ENCODE results near the gene WDR87.

Gene WDR87

GRCh38 chr19:37886571-37886970 lies 19.8 kb downstream of the WDR87 start:
- Histone ChIP-seq H3K27me3 (replicated peaks; ENCODE audit: control insufficient read depth, insufficient read depth, low read length) (no peaks in the 10 kb centered on the region), H3K4me3 (replicated peaks; ENCODE audit: low read depth, low read length) (no peak overlapping the region), H3K36me3 (ENCODE audit: control insufficient read depth, insufficient read depth, low read length) (no peaks in the 10 kb centered on the region)
- TF ChIP-seq, protein P1, sequence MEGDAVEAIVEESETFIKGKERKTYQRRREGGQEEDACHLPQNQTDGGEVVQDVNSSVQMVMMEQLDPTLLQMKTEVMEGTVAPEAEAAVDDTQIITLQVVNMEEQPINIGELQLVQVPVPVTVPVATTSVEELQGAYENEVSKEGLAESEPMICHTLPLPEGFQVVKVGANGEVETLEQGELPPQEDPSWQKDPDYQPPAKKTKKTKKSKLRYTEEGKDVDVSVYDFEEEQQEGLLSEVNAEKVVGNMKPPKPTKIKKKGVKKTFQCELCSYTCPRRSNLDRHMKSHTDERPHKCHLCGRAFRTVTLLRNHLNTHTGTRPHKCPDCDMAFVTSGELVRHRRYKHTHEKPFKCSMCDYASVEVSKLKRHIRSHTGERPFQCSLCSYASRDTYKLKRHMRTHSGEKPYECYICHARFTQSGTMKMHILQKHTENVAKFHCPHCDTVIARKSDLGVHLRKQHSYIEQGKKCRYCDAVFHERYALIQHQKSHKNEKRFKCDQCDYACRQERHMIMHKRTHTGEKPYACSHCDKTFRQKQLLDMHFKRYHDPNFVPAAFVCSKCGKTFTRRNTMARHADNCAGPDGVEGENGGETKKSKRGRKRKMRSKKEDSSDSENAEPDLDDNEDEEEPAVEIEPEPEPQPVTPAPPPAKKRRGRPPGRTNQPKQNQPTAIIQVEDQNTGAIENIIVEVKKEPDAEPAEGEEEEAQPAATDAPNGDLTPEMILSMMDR (IDR thresholded peaks at IDR 0.05; ENCODE audit: insufficient read depth, low read length, poor library complexity, severe bottlenecking), result no peak
- no peak for DNase-seq (ENCODE audit: extremely low read depth, insufficient read length)

GRCh38 chr19:37885392-37885791 lies 21.0 kb downstream of the WDR87 start:
- DNase-seq (ENCODE audit: extremely low read depth, insufficient read length), result no peak
- TF ChIP-seq, protein P1 (IDR thresholded peaks at IDR 0.05; ENCODE audit: insufficient read depth, low read length, poor library complexity, severe bottlenecking), result no peak
- H3K4me3 ChIP-seq (replicated peaks; ENCODE audit: low read depth, low read length), result no peak overlapping the region
- no peaks in the 10 kb centered on the region for H3K27me3 ChIP-seq (replicated peaks; ENCODE audit: control insufficient read depth, insufficient read depth, low read length)
- H3K36me3 ChIP-seq (ENCODE audit: control insufficient read depth, insufficient read depth, low read length), result no peaks in the 10 kb centered on the region

DNA sequence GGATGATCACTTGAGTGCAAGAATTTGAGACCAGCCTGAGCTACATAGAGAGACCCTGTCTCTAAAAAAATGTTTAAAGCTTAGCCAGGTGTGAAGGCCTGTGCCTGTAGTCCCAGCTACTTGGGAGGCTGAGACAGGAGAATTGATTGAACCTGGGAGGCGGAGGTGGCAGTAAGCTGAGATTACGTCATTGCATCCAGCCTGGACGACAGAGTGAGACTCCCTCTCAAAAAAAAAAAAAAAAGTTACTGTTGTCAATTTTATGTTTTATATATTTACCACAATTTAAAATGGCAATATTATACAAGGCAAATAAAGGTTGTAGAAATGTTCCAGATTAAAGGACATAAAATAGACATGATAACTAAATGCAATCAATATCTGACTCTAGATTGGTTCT lies 29.2 kb downstream of the WDR87 start:
- TF ChIP-seq, protein P1 (IDR thresholded peaks at IDR 0.05; ENCODE audit: insufficient read depth, low read length, poor library complexity, severe bottlenecking), result no peak
- Histone ChIP-seq H3K36me3 (ENCODE audit: control insufficient read depth, insufficient read depth, low read length) (no peaks in the 10 kb centered on the region), H3K4me3 (replicated peaks; ENCODE audit: low read depth, low read length) (no peak overlapping the region), H3K27me3 (replicated peaks; ENCODE audit: control insufficient read depth, insufficient read depth, low read length) (no peaks in the 10 kb centered on the region)
- no peak for DNase-seq (ENCODE audit: extremely low read depth, insufficient read length)

DNA sequence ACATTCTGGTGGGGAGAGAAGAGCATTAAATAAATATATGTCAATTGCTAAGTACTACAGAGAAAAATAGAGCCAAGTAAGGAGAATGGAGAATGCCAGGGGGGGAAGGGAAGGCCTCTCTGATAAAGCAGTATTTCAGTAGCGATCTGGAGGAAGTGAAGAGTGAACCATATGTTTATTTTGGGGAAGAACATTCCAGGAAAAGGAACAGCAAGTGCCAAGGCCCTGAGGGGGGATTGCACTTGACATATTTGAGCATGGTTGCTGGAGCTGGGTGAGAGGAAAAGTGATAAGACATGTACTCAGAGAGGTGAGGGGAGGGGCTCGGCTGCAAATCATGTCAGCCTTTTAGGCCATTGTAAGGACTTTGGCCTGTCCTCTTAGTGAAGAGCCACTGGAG lies 30.4 kb downstream of the WDR87 start:
- Histone ChIP-seq H3K36me3 (ENCODE audit: control insufficient read depth, insufficient read depth, low read length) (no peaks in the 10 kb centered on the region), H3K27me3 (replicated peaks; ENCODE audit: control insufficient read depth, insufficient read depth, low read length) (no peaks in the 10 kb centered on the region), H3K4me3 (replicated peaks; ENCODE audit: low read depth, low read length) (no peak overlapping the region)
- DNase-seq (ENCODE audit: extremely low read depth, insufficient read length), result no peak
- TF ChIP-seq, protein P1 (IDR thresholded peaks at IDR 0.05; ENCODE audit: insufficient read depth, low read length, poor library complexity, severe bottlenecking), result no peak

DNA sequence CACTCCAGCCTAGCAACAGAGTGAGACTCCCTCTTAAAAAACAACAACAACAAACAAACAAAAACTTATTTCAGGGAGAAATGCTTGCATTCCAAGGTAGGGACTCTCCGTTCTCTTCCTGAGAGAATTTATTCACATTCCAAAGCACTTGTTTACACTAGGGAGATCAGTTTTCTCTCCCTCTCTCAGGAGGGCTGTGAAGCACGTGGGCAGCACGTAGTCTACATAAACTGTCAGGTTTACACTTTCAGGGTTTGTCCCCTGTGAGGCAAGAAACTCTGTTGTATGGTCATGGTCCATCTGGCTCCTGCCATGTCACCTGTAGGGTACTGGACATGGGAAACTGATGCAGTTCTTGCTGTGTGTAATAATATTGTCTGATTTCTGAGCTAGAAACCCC lies 31.6 kb downstream of the WDR87 start:
- Histone ChIP-seq H3K27me3 (replicated peaks; ENCODE audit: control insufficient read depth, insufficient read depth, low read length) (no peaks in the 10 kb centered on the region), H3K4me3 (replicated peaks; ENCODE audit: low read depth, low read length) (no peak overlapping the region), H3K36me3 (ENCODE audit: control insufficient read depth, insufficient read depth, low read length) (no peaks in the 10 kb centered on the region)
- DNase-seq (ENCODE audit: extremely low read depth, insufficient read length), result no peak
- TF ChIP-seq, protein P1 (IDR thresholded peaks at IDR 0.05; ENCODE audit: insufficient read depth, low read length, poor library complexity, severe bottlenecking), result no peak

DNA sequence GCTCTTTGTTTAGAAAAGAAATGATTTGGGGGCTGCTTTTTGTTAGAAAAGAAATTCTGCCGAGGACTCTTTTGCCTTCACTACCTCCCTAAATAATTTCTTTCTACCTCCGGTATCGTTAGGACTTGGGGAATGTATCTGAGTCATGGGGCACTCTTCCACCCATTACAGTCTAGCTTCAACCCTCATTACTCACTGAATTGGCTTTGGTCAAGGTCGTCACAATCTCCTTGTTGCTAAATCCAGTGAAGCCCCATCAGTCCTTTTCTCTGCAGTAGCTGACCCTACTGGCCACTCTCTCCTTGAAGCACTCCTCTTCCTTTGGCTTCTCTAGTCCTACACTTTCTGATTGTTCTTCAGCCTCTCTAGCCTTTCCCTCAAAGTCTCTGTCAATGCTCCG lies 34.0 kb downstream of the WDR87 start:
- Histone ChIP-seq H3K36me3 (ENCODE audit: control insufficient read depth, insufficient read depth, low read length) (no peaks in the 10 kb centered on the region), H3K4me3 (replicated peaks; ENCODE audit: low read depth, low read length) (no peak overlapping the region), H3K27me3 (replicated peaks; ENCODE audit: control insufficient read depth, insufficient read depth, low read length) (no peaks in the 10 kb centered on the region)
- TF ChIP-seq, protein P1 (IDR thresholded peaks at IDR 0.05; ENCODE audit: insufficient read depth, low read length, poor library complexity, severe bottlenecking), result no peak
- no peak for DNase-seq (ENCODE audit: extremely low read depth, insufficient read length)
